Gastroesophageal sphincter (tissue), 3 donors: Measurements from ENCODE around the gene HSP90AB1.

ENCODE experiments used
- CTCF ChIP-seq, 4 experiments: fragments of 200-600 bp in 2 of 4; fragments of 450-650 bp in 2 of 4; sonication (generic) in 1 of 4; IDR thresholded peaks; one replicate each; pipeline ENCODE4 v1.5.1; 2017 to 2019; ENCODE audit warnings: antibody characterized with exemption in 4 of 4, mild to moderate bottlenecking in 2 of 4, moderate library complexity in 2 of 4
- POLR2AphosphoS5 ChIP-seq: sonication (generic); formaldehyde crosslinking; IDR thresholded peaks from one replicate; pipeline ENCODE4 v1.6.1; 2017; ENCODE audit warnings: antibody characterized with exemption

GRCh38 chr6:44245912-44246662, 814 bp upstream of the HSP90AB1 start:
- TF ChIP-seq POLR2AphosphoS5 = peak; percentile 60
- peak in 1 of 4 experiments; percentile 73 for TF ChIP-seq CTCF (IDR thresholded peaks at IDR 0.05)
